ENCODE results near the gene CCSER1. TPM values are rescaled to one million over a fixed set of nuclear protein-coding genes. Genes with fewer than 3 reads are reported as not detected.
"Not testable (repeated sequence)": the region's sequence is repeated elsewhere in the genome, so short reads cannot be mapped to it uniquely, and the experiment has no call there.

The CCSER1 gene
- total RNA-seq, 3 donors from 2014 or later (not counting 1 experiment from before 2014, with no cell fraction given), result 0.87 to 1.1 (median 1.1) TPM

- H3K4me3 ChIP-seq (ENCODE audit: low read length), result no peak overlapping the region
These were observed 1493.8 kb downstream of the CCSER1 start for GRCh38 chr4:91620952-91621351.

GRCh38 chr4:91621446-91621845 lies 1494.3 kb downstream of the CCSER1 start:
- H3K27me3 ChIP-seq (ENCODE audit: control insufficient read depth, insufficient read depth, low read length), result no peaks in the 10 kb centered on the region
- intact Hi-C loops (cut with micrococcal nuclease), result no loop called here
- peaks cover 12 to 34% of the 10 kb centered on the region in 2 donors for H3K9me3 Mint-ChIP-seq
- H3K4me3 ChIP-seq (ENCODE audit: low read length), result no peak overlapping the region
- H3K27me3 Mint-ChIP-seq (ENCODE audit: low read depth in 2 of 2), result no peaks in the 10 kb centered on the region
- no peaks in the 10 kb centered on the region for H3K36me3 ChIP-seq (ENCODE audit: control insufficient read depth, insufficient read depth, low read length)
- H3K27ac Mint-ChIP-seq, result no peak overlapping the region
- no peaks in the 10 kb centered on the region for H3K4me1 ChIP-seq (ENCODE audit: control insufficient read depth, insufficient read depth, low read length)
- no peaks in the 10 kb centered on the region for H3K9me3 ChIP-seq (ENCODE audit: control insufficient read depth, insufficient read depth, low read length)
- H3K36me3 Mint-ChIP-seq, result no peaks in the 10 kb centered on the region
- no peak overlapping the region for H3K4me3 Mint-ChIP-seq
- H3K27ac ChIP-seq (ENCODE audit: low read length), result no peak overlapping the region
- DNase-seq (no peak), ATAC-seq (no peak)
- TF ChIP-seq CTCF (IDR thresholded peaks at IDR 0.05), result no peak
- WGBS (ENCODE audit: insufficient coverage), result no CpG with 5 or more reads among the region's 1 CpG
- no peaks in the 10 kb centered on the region for H3K4me1 Mint-ChIP-seq

More at GRCh38 chr4:91620952-91621351, 1493.8 kb downstream of the CCSER1 start:
- Histone ChIP-seq H3K27ac (ENCODE audit: low read length) (no peak overlapping the region), H3K27me3 (ENCODE audit: control insufficient read depth, insufficient read depth, low read length) (no peaks in the 10 kb centered on the region), H3K9me3 (ENCODE audit: control insufficient read depth, insufficient read depth, low read length) (no peaks in the 10 kb centered on the region), H3K4me1 (ENCODE audit: control insufficient read depth, insufficient read depth, low read length) (no peaks in the 10 kb centered on the region), H3K36me3 (ENCODE audit: control insufficient read depth, insufficient read depth, low read length) (no peaks in the 10 kb centered on the region)
- Mint-ChIP-seq H3K27me3 (ENCODE audit: low read depth in 2 of 2) (no peaks in the 10 kb centered on the region), H3K9me3 (peaks cover 12 to 36% of the 10 kb centered on the region in 2 donors), H3K36me3 (no peaks in the 10 kb centered on the region), H3K27ac (no peak overlapping the region), H3K4me3 (no peak overlapping the region), H3K4me1 (no peaks in the 10 kb centered on the region)
- DNase-seq, result no peak
- 100% methylated on average over 1 of the region's 1 CpG for WGBS (ENCODE audit: insufficient coverage)
- no peak for TF ChIP-seq CTCF (IDR thresholded peaks at IDR 0.05)
- intact Hi-C loops (cut with micrococcal nuclease), result no loop called here
- ATAC-seq, result no peak

GRCh38 chr4:91622925-91623602 lies 1495.9 kb downstream of the CCSER1 start:
- ATAC-seq (no peak), DNase-seq (no peak)
- H3K4me3 ChIP-seq (ENCODE audit: low read length), result no peak overlapping the region
- intact Hi-C loops (cut with micrococcal nuclease), result no loop called here
- Mint-ChIP-seq H3K4me1 (no peaks in the 10 kb centered on the region), H3K27ac (no peak overlapping the region), H3K36me3 (no peaks in the 10 kb centered on the region), H3K27me3 (ENCODE audit: low read depth in 2 of 2) (no peaks in the 10 kb centered on the region), H3K4me3 (no peak overlapping the region), H3K9me3 (peaks cover 17 to 40% of the 10 kb centered on the region in 2 donors)
- 80% methylated on average over 2 of the region's 3 CpGs for WGBS (ENCODE audit: insufficient coverage)
- H3K9me3 ChIP-seq (ENCODE audit: control insufficient read depth, insufficient read depth, low read length), result no peaks in the 10 kb centered on the region
- no peak overlapping the region for H3K27ac ChIP-seq (ENCODE audit: low read length)
- H3K4me1 ChIP-seq (ENCODE audit: control insufficient read depth, insufficient read depth, low read length), result no peaks in the 10 kb centered on the region
- H3K27me3 ChIP-seq (ENCODE audit: control insufficient read depth, insufficient read depth, low read length), result no peaks in the 10 kb centered on the region
- H3K36me3 ChIP-seq (ENCODE audit: control insufficient read depth, insufficient read depth, low read length), result no peaks in the 10 kb centered on the region
- no peak for TF ChIP-seq CTCF (IDR thresholded peaks at IDR 0.05)

- WGBS (ENCODE audit: insufficient coverage), result 87% methylated on average over 3 of the region's 4 CpGs
- H3K4me3 Mint-ChIP-seq; H3K27me3 Mint-ChIP-seq (ENCODE audit: low read depth in 2 of 2); DNase-seq; intact Hi-C loops (cut with micrococcal nuclease); H3K27ac ChIP-seq (ENCODE audit: low read length); H3K4me1 ChIP-seq (ENCODE audit: control insufficient read depth, insufficient read depth, low read length); H3K36me3 ChIP-seq (ENCODE audit: control insufficient read depth, insufficient read depth, low read length); H3K27ac Mint-ChIP-seq; ATAC-seq; H3K4me3 ChIP-seq (ENCODE audit: low read length); H3K27me3 ChIP-seq (ENCODE audit: control insufficient read depth, insufficient read depth, low read length); H3K4me1 Mint-ChIP-seq; H3K36me3 Mint-ChIP-seq; H3K9me3 ChIP-seq (ENCODE audit: control insufficient read depth, insufficient read depth, low read length): not testable (repeated sequence)
- peaks cover 14 to 42% of the 10 kb centered on the region in 2 donors for H3K9me3 Mint-ChIP-seq
These were observed 1496.4 kb downstream of the CCSER1 start for GRCh38 chr4:91623603-91623967.
